ENCODE results near the gene CIDEB.

- no peak for TF ChIP-seq CTCF (IDR thresholded peaks at IDR 0.05)
- TF ChIP-seq EZH2 (IDR thresholded peaks at IDR 0.05; ENCODE audit: borderline replicate concordance, insufficient read depth, low read depth, low read length, poor library complexity, severe bottlenecking) = no peak
These were observed 33.7 kb downstream of the CIDEB start for GRCh38 chr14:24274101-24274543.

Data from B cell (primary cell).